Panc1 (cell line): ENCODE results near the gene CDKN1A. TPM values are rescaled to one million over a fixed set of nuclear protein-coding genes. Genes with fewer than 3 reads are reported as not detected.

Experiments used
- ATAC-seq: fragments of 200-7000 bp; cut with Tn5 transposase; 2 replicates; pipeline ENCODE4 v1.9.1; 2020; ENCODE audit warnings: mild to moderate bottlenecking, moderate library complexity
- BruUV-seq: library from RNA; stranded (reverse); fragments of 400-500 nt; replicated peaks from 2 replicates; lab custom pipeline; 2021; lab: Mats Ljungman, UMichigan
- CTCF ChIA-PET: fragments of 300-600 bp; sonication (Branson Sonifier 250); formaldehyde crosslinking; loops from one replicate; lab custom pipeline; 2022; ENCODE audit warnings: antibody characterized with exemption; lab: Charles Lee
- POLR2A ChIA-PET: fragments of 300-600 bp; sonication (Branson Sonifier 250); formaldehyde crosslinking; loops from one replicate; lab custom pipeline; 2022; ENCODE audit warnings: antibody characterized with exemption; lab: Charles Lee
- DNase-seq: peaks from one replicate; pipeline ENCODE4 v3.0.0-alpha.2; 2010; ENCODE audit warnings: low read depth, low spot score
- H3K27ac ChIP-seq: 2 replicates; pipeline ENCODE4 v1.5.1; 2011; ENCODE audit warnings: mild to moderate bottlenecking, low read length, inconsistent platforms
- H3K27me3 ChIP-seq: fragments of 200-500 bp; sonication (Bioruptor generic); 2 replicates; pipeline ENCODE4 v1.6.0; 2014; ENCODE audit warnings: low read length, inconsistent platforms; ENCODE audit not compliant: control insufficient read depth, insufficient read depth
- H3K36me3 ChIP-seq: fragments of 200-500 bp; sonication (Bioruptor generic); 2 replicates; pipeline ENCODE4 v1.5.1; 2014; ENCODE audit warnings: inconsistent platforms, mild to moderate bottlenecking, low read length, moderate library complexity; ENCODE audit not compliant: control insufficient read depth, insufficient read depth
- H3K4me1 ChIP-seq: 2 replicates; pipeline ENCODE4 v1.5.1; 2011; ENCODE audit warnings: inconsistent platforms, mild to moderate bottlenecking, low read length, moderate library complexity; ENCODE audit not compliant: control insufficient read depth, insufficient read depth
- H3K4me3 ChIP-seq, 2 experiments: 2 replicates each; pipeline ENCODE4 v1.5.1; 2011 to 2012; ENCODE audit warnings: low read depth in 2 of 2, low read length in 2 of 2, mild to moderate bottlenecking in 2 of 2, inconsistent platforms in 1 of 2, moderate library complexity in 1 of 2
- H3K9me3 ChIP-seq: fragments of 200-500 bp; sonication (Bioruptor generic); 2 replicates; pipeline ENCODE4 v1.5.1; 2014; ENCODE audit warnings: low read depth, mild to moderate bottlenecking, inconsistent platforms, low read length, moderate library complexity; ENCODE audit not compliant: control insufficient read depth, insufficient read depth
- CTCF ChIP-seq: fragments of 450-650 bp; IDR thresholded peaks from 2 replicates; pipeline ENCODE4 v1.5.1; 2017; ENCODE audit warnings: mild to moderate bottlenecking
- POLR2AphosphoS5 ChIP-seq: IDR thresholded peaks from 2 replicates; pipeline ENCODE4 v1.6.1; 2012; ENCODE audit warnings: mild to moderate bottlenecking, low read depth, low read length, moderate library complexity
- REST ChIP-seq, 2 experiments: IDR thresholded peaks; 2 replicates each; pipeline ENCODE4 v1.6.1; 2011 to 2012; ENCODE audit warnings: low read depth in 2 of 2, control low read depth in 1 of 2, low read length in 1 of 2, mild to moderate bottlenecking in 1 of 2, moderate library complexity in 1 of 2; ENCODE audit not compliant: insufficient read depth in 1 of 2
- SIN3A ChIP-seq: IDR thresholded peaks from 2 replicates; pipeline ENCODE4 v1.6.1; 2012; ENCODE audit warnings: low read depth, mild to moderate bottlenecking, low read length, moderate library complexity, borderline replicate concordance; ENCODE audit not compliant: insufficient read depth
- TCF7L2 ChIP-seq: IDR thresholded peaks from 2 replicates; pipeline ENCODE4 v1.6.1; 2011; ENCODE audit warnings: mild to moderate bottlenecking, low read depth, low read length, inconsistent platforms
- in situ Hi-C: cut with HindIII; loops from 2 replicates; pipeline ENCODE4 v1.10.0; 2016; ENCODE audit warnings: low sequenced_read_pairs, low pct_unique_long_range_greater_than_20kb
- intact Hi-C: fragments of 100-400 bp; cut with micrococcal nuclease; formaldehyde crosslinking; loops from one replicate; pipeline ENCODE4 v1.10.0; 2022; ENCODE audit not compliant: unreplicated experiment
- total RNA-seq: library from RNA; stranded (reverse); gene quantifications from one replicate; pipeline ENCODE4 v1.2.1, GENCODE V29; 2021; ENCODE audit not compliant: unreplicated experiment

CDKN1A gene
- total RNA-seq, 1 experiment from 2014 or later: 46.2 TPM

GRCh38 chr6:36720251-36721141 is 42.0 kb downstream of the CDKN1A start:
- Histone ChIP-seq H3K27ac (no peak overlapping the region), H3K4me3 (no peak overlapping the region), H3K27me3 (no peaks in the 10 kb centered on the region), H3K36me3 (no peaks in the 10 kb centered on the region), H3K9me3 (no peaks in the 10 kb centered on the region), H3K4me1 (no peaks in the 10 kb centered on the region)
- ATAC-seq: no peak
- ChIA-PET POLR2A (interaction anchor here (0.6 kb wide), 3 partner anchors 58 to 335 kb away, joined by 4 to 9 read pairs (median 5); no protein-coding TSS in a partner anchor), CTCF (no interaction called here)
- BruUV-seq: no TSS peak
- intact Hi-C loops: no loop called here
- TF ChIP-seq REST (IDR thresholded peaks at IDR 0.05; ENCODE audit: insufficient read depth in 1 of 2, low read depth in 2 of 2, low read length in 1 of 2): no peak
- TF ChIP-seq CTCF: no peak
- no peak for TF ChIP-seq TCF7L2
- TF ChIP-seq SIN3A: no peak
- no peak for TF ChIP-seq POLR2AphosphoS5
- in situ Hi-C loops: no loop called here
- no peak for DNase-seq

GRCh38 chr6:36721369-36722140 is 43.0 kb downstream of the CDKN1A start:
- ATAC-seq (no peak), DNase-seq (no peak)
- Histone ChIP-seq H3K27me3 (no peaks in the 10 kb centered on the region), H3K9me3 (no peaks in the 10 kb centered on the region), H3K4me3 (no peak overlapping the region), H3K4me1 (no peaks in the 10 kb centered on the region), H3K27ac (no peak overlapping the region), H3K36me3 (no peaks in the 10 kb centered on the region)
- intact Hi-C loops: no loop called here
- ChIA-PET CTCF (interaction anchor here (0.5 kb wide), 1 partner anchor 107 kb away, joined by 5 read pairs; no protein-coding TSS in a partner anchor), POLR2A (no interaction called here)
- no TSS peak for BruUV-seq
- TF ChIP-seq SIN3A (no peak), REST (IDR thresholded peaks at IDR 0.05; ENCODE audit: insufficient read depth in 1 of 2, low read depth in 2 of 2, low read length in 1 of 2) (no peak), CTCF (no peak)
- in situ Hi-C loops: no loop called here
